Activated CD8-positive, alpha-beta memory T cell treated with anti-CD3 and anti-CD28 coated beads, Interleukin-2, amount 50 U/mL, for 24 hours (primary cell): Measurements from ENCODE around the gene PLEKHA3.
"Not testable (repeated sequence)": the region's sequence is repeated elsewhere in the genome, so short reads cannot be mapped to it uniquely, and the experiment has no call there.

ENCODE experiments used
- DNase-seq: peaks from one replicate; pipeline ENCODE4 v3.0.0-alpha.2; 2020; ENCODE audit errors: extremely low read depth

PLEKHA3 gene

GRCh38 chr2:178480227-178481181, at the start of gene PLEKHA3:
PLEKHA3 (plus strand) TSS chr2:178480457; CDS start chr2:178480870, 413 bp downstream.
- peak; percentile 56 for DNase-seq

DNA sequence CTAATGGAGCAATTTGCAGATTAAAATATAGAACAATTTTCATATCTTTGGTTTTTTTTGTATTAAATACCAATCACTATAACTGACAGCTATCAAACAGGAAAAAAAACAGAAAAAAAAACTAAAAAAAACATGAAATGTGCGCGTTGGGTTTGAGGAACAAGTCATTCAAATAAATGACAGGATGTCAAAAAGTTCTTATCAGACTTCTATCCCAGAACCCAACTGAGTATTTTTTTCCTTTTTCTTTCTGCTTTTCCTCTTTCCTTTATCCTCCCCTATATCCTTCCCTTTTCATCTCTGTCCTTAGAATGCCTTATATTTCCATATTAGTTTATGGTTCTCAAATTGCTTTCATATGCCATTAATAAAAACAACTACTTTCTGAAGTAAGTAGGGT, 43.6 kb upstream of the PLEKHA3 start:
- DNase-seq = no peak

GRCh38 chr2:178441426-178441825, 38.8 kb upstream of the PLEKHA3 start:
- no peak for DNase-seq

GRCh38 chr2:178448968-178449661, 31.1 kb upstream of the PLEKHA3 start:
- DNase-seq = no peak

- no peak for DNase-seq
Measured at GRCh38 chr2:178449700-178450523, 30.3 kb upstream of the PLEKHA3 start.

GRCh38 chr2:178450524-178450773, 29.8 kb upstream of the PLEKHA3 start:
- no peak for DNase-seq

- DNase-seq = peak; percentile 78
Measured at GRCh38 chr2:178450774-178451525, 29.3 kb upstream of the PLEKHA3 start, which contains the start of the genes PJVK and PRKRA. PJVK (plus strand) TSS chr2:178451378; CDS start chr2:178453410, 2,032 bp downstream. PRKRA (minus strand) TSS chr2:178451175; CDS start chr2:178451030, 145 bp downstream.

GRCh38 chr2:178452334-178452733, 27.9 kb upstream of the PLEKHA3 start:
- no peak for DNase-seq

DNA sequence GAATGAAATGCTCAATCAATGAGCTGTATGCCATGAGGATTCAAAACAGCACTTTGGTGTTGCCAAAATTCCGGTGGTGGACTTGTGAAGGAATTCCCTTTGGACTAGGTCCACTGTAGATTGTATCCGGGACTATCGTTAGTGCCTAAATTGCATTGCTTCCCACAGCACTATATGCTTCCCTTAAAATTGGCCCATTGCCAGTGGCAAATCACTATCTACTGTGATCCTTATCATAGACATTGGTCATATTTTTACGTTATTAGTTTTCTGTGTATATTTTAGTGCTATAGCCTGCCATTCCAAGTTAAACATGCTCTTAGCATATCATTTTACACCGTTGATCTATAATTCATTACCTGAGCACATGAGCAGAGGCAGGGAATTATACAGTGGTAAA, 27.4 kb upstream of the PLEKHA3 start:
- DNase-seq = no peak

DNA sequence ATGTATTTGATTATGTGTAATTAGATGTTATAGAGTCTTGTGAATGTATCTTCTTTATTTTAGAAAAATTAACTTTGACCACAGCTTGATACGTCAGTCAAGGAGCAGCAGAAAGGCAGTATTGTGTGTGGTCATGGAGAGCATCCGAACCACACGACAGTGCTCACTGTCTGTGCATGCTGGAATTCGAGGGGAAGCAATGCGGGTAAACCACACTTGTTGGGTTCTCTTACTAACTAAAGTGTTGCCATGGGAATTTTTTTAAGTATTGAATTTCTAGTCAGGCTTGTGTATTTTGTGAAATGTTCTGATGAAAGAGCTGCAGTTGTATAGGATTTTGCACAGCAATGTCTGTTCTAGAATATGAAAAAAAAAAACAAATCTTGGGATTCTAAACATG, 24.3 kb upstream of the PLEKHA3 start:
- DNase-seq = no peak

GRCh38 chr2:178457390-178457886, 22.8 kb upstream of the PLEKHA3 start:
- DNase-seq = no peak

DNA sequence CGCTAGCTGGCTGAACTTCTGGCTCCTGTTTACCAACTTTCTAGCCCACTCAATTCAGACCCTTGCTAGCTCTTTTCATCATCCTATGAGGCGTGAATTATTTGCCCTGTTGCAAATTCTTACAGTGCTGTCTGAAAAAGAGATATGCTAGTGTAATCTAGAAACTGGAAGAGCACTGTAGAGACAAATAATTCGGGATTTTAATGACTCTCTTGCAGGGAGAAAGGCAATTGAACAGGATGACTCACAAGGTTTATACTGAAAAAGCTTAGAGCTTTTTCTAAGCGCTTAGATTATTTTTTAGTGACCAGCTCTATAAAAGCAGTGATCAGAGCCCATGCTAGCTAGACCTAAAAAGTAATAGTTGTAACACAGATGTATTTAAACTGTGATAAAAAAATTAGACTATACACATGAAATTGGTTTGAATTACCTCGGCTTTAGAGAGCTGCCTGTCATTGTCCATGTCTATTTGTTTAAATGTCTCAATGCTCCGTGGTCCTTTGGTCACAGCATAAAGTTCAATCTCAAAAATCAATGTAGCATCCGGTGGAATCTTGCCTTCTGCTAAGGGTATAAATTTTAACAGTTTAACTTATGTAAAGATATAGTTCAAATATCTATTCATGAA, 10.9 kb upstream of the PLEKHA3 start:
- no peak for DNase-seq

DNA sequence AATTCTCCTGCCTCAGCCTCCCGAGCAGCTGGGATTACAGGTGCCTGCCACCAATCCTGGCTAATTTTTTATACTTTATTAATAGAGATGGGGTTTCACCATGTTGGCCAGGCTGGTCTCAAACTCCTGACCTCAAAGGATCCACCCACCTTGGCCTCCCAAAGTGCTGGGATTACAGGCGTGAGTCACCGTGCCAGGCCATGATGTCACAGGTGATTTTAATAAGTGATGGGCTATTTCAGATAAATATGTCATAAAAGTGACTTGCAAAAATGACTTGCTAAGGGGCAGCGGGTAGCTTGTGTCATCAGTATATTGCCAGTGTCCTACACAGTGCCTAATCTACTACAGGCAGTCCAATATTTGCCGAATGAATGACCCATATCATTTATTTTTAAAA, 8.9 kb upstream of the PLEKHA3 start:
- DNase-seq = not testable (repeated sequence)

GRCh38 chr2:178473373-178473772, 6.9 kb upstream of the PLEKHA3 start:
- no peak for DNase-seq

- no peak for DNase-seq
Measured at GRCh38 chr2:178473931-178474330, 6.3 kb upstream of the PLEKHA3 start.

GRCh38 chr2:178474560-178474959, 5.7 kb upstream of the PLEKHA3 start:
- no peak for DNase-seq

- no peak for DNase-seq
Measured at GRCh38 chr2:178476477-178476876, 3.8 kb upstream of the PLEKHA3 start.

DNA sequence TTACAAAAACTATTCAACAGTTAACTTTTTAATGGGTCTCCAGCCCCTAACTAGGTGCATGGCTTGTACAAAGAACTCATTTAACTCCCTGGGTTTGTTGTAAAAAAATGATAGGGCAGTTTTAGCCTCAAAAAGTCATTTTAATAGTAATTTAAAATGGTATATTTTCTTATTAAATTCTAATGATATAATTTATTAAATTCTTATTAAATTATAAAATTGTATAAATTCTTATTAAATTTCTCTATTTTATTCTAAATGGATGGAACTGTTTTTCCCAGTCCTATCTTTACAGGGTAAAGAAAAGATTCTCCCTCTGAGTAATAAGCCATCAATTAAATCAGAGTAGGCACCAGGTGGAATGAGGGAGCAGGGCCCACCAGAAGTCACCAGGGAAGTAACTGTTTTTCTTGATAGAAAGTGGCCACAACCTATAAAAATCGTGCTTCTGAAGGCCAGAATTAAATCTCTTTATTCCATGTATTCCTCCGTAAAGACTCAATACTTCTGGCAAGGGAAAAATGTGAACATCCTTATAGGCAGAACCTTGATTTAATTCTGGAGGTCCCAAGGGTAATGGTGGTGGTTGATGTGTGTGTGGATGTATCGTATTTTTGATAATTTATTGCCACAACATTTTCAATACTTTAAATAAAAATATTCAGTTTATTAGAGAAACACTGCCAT, 2.7 kb upstream of the PLEKHA3 start:
- DNase-seq = no peak

GRCh38 chr2:178478130-178478438, 2.2 kb upstream of the PLEKHA3 start:
- no peak for DNase-seq
